ENCODE data around the gene NFKBIB.

- TF ChIP-seq EZH2 (IDR thresholded peaks at IDR 0.05) (no peak), POLR2AphosphoS5 (IDR thresholded peaks at IDR 0.05; ENCODE audit: borderline replicate concordance, low read depth, low read length) (no peak), FOXP2 (optimal IDR thresholded peaks at IDR 0.05; ENCODE audit: control extremely low read depth, extremely low read length, insufficient read depth) (no peak)
Measured at GRCh38 chr19:38956264-38956663, 56.5 kb downstream of the NFKBIB start.
